Lung (tissue), 12 donors: ENCODE results near the gene RELB. TPM values are rescaled to one million over a fixed set of nuclear protein-coding genes. Genes with fewer than 3 reads are reported as not detected.

Experiments used
- ATAC-seq: fragments of 200-7000 bp; cut with Tn5 transposase; one replicate; pipeline ENCODE4 v1.9.1; 2020; ENCODE audit warnings: moderate number of reproducible peaks; ENCODE audit not compliant: insufficient read depth, low FRiP score
- DNase-seq, 3 donors: peaks; one replicate each; pipeline ENCODE4 v3.0.0-alpha.2; 2013 to 2017
- H3K27ac ChIP-seq, 2 donors: one replicate each; pipeline ENCODE4 v1.5.1; 2013; ENCODE audit warnings: mild to moderate bottlenecking in 2 of 2, moderate library complexity in 2 of 2, control low read depth in 1 of 2, inconsistent platforms in 1 of 2, low read depth in 1 of 2, low read length in 1 of 2
- H3K27me3 ChIP-seq, 3 donors: one replicate each; pipeline ENCODE4 v1.5.1; 2013; ENCODE audit warnings: low read length in 2 of 3; ENCODE audit not compliant: control insufficient read depth in 3 of 3, insufficient read depth in 3 of 3
- H3K36me3 ChIP-seq, 4 donors: one replicate each; pipeline ENCODE4 v1.5.1; 2013; ENCODE audit warnings: low read length in 4 of 4, mild to moderate bottlenecking in 1 of 4, moderate library complexity in 1 of 4; ENCODE audit not compliant: control insufficient read depth in 4 of 4, insufficient read depth in 4 of 4
- H3K4me1 ChIP-seq, 5 donors: one replicate each; pipeline ENCODE4 v1.5.1; 2013; ENCODE audit warnings: low read length in 5 of 5, mild to moderate bottlenecking in 2 of 5, moderate library complexity in 1 of 5; ENCODE audit not compliant: control insufficient read depth in 5 of 5, insufficient read depth in 5 of 5
- H3K4me3 ChIP-seq: one replicate; pipeline ENCODE4 v1.5.1; 2013; ENCODE audit warnings: mild to moderate bottlenecking, control low read depth, moderate library complexity
- H3K9ac ChIP-seq, 2 donors: one replicate each; pipeline ENCODE4 v1.5.1; 2013; ENCODE audit warnings: low read length in 2 of 2, control low read depth in 1 of 2; ENCODE audit not compliant: insufficient read depth in 1 of 2
- H3K9me3 ChIP-seq, 4 donors: one replicate each; pipeline ENCODE4 v1.5.1; 2013; ENCODE audit warnings: low read length in 3 of 4, mild to moderate bottlenecking in 1 of 4, moderate library complexity in 1 of 4; ENCODE audit not compliant: control insufficient read depth in 4 of 4, insufficient read depth in 3 of 4
- WGBS, 2 donors: extraction: QIAGEN DNeasy Blood & Tissue Kit; methylation state at CpG; one replicate each; pipeline ENCODE4 v1.1.7; 2013; 5-methylcytosine and 5-hydroxymethylcytosine counted together
- polyA plus RNA-seq, 2 donors: library from polyadenylated mRNA; stranded (reverse); fragments of 200-250 nt; gene quantifications; one replicate each; pipeline ENCODE4 v1.2.1, GENCODE V29; 2013
- total RNA-seq, 2 donors: library from RNA; depleted of rRNA in 1 of 2; stranded (reverse); fragments of >200 nt in 1 of 2; gene quantifications; one replicate each; pipeline ENCODE4 v1.2.1, GENCODE V29; 2014 to 2021
- TF ChIP-seq, protein P1 (sequence below): IDR thresholded peaks from 2 replicates; pipeline ENCODE4 v1.5.1; 2012; ENCODE audit warnings: mild to moderate bottlenecking; ENCODE audit errors: control extremely low read depth, extremely low read depth
- donor health status: control.
- donor health status: control.
- donor health status: Bipolar disorder and iron deficiency.
- donor health status: healthy.
- donor health status: DM: yes; HTN: yes; CAD: no.

Gene RELB
- total and polyA plus RNA-seq, 4 donors: 9.4 to 65.9 (median 19.8) TPM

DNA sequence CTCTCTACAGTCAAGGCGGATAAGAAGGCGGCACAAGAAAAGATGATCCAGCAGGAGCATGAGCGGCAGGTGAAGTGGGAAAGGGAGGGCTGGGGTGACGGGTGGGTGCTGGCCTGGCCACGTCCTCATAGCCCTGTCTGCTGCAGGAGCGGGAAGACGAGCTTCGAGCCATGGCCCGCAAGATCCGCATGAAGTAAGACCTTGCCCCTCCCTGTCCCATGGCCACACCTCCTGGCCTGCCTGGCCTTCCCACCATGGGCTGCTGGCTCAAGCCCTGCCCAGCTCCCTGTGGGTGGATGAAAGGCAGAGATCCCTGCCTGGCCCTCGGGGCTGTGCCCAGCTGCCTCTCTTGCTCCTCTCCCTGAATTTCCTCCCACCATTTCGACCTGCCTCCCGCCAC is 67.8 kb downstream of the RELB start:
- DNase-seq (no peak), ATAC-seq (no peak)
- 80 to 88% methylated on average over 12 to 13 of the region's 13 CpGs for WGBS, 2 donors
- Histone ChIP-seq H3K9me3 (no peaks in the 10 kb centered on the region), H3K4me3 (no peak overlapping the region), H3K27me3 (no peaks in the 10 kb centered on the region), H3K4me1 (no peaks in the 10 kb centered on the region), H3K9ac (no peak overlapping the region), H3K36me3 (peaks cover 16 to 63% (median 28%) of the 10 kb centered on the region in 4 donors), H3K27ac (no peak overlapping the region)
- TF ChIP-seq, protein P1, sequence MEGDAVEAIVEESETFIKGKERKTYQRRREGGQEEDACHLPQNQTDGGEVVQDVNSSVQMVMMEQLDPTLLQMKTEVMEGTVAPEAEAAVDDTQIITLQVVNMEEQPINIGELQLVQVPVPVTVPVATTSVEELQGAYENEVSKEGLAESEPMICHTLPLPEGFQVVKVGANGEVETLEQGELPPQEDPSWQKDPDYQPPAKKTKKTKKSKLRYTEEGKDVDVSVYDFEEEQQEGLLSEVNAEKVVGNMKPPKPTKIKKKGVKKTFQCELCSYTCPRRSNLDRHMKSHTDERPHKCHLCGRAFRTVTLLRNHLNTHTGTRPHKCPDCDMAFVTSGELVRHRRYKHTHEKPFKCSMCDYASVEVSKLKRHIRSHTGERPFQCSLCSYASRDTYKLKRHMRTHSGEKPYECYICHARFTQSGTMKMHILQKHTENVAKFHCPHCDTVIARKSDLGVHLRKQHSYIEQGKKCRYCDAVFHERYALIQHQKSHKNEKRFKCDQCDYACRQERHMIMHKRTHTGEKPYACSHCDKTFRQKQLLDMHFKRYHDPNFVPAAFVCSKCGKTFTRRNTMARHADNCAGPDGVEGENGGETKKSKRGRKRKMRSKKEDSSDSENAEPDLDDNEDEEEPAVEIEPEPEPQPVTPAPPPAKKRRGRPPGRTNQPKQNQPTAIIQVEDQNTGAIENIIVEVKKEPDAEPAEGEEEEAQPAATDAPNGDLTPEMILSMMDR: no peak

DNA sequence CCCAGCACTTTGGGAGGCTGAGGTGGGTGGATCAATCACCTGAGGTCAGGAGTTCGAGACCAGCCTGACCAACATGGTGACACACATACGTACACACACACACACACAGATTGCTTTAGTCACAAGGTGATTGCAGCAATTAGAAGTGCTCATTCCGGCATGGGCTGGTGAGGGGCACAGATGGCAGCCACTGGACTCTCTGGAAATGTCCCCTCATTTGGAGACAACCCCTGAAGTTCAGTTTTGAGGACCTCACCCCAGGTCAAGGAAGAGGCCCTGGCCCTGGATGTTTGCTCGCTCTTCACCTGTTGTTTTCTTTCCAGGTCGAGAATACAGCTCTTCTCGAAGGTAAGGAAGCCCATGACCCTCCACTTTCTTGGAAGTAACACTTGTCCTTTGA is 69.0 kb downstream of the RELB start:
- no peak overlapping the region for H3K9ac ChIP-seq
- H3K27me3 ChIP-seq: no peaks in the 10 kb centered on the region
- H3K4me3 ChIP-seq: no peak overlapping the region
- TF ChIP-seq, protein P1: no peak
- WGBS, 2 donors: 87 to 93% methylated on average over 6 of the region's 6 CpGs
- no peaks in the 10 kb centered on the region for H3K9me3 ChIP-seq
- H3K36me3 ChIP-seq: peaks cover 14 to 54% (median 24%) of the 10 kb centered on the region in 4 donors
- no peak overlapping the region for H3K27ac ChIP-seq
- ATAC-seq: no peak
- no peak for DNase-seq
- H3K4me1 ChIP-seq: no peaks in the 10 kb centered on the region

DNA sequence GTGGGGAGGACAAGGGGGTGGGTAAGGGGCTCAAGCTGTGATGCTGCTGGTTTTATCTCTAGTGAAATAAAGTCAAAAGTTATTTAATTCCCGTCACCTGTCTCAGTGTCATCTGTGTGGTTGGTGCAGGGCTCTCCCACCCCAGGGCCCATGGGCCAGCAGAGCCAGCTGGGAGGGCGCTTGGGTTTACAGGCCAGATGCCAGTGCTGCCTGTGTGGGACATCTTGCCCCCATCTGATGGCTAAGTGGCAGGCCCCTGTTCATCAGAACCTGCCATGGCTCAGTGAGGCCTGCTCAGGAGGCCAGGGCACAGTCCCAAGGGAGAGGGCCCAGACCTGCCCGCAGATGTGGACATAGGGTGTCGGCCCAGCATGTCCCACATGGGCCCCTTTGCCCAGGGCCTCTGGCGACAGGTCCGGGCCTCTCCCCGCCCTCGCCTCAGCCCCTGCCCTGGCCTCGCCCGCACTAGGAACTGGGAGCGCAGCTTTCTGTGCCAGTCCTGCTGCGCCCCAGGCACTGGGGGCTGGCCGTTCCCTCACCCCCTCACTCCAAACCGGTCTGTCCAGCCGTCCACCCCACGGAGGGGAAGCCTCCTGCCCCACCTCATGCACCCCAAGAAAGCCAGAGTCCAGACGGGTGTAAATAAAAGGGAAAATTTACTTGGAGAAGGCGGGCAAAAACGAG is 69.7 kb downstream of the RELB start:
- no peak for DNase-seq
- WGBS, 2 donors: 81 to 92% methylated on average over 14 to 19 of the region's 19 CpGs

More for the DNA sequence above, 69.7 kb downstream of the RELB start:
- no peak for ATAC-seq
- Histone ChIP-seq H3K9me3 (no peaks in the 10 kb centered on the region), H3K4me3 (no peak overlapping the region), H3K27me3 (no peaks in the 10 kb centered on the region), H3K27ac (no peak overlapping the region), H3K36me3 (peaks cover 9 to 50% (median 22%) of the 10 kb centered on the region in 4 donors), H3K4me1 (peaks cover 0 to 2% (median 0%) of the 10 kb centered on the region in 5 donors), H3K9ac (no peak overlapping the region)
- TF ChIP-seq, protein P1: no peak
